Natural killer cell (primary cell): ENCODE measurements around the gene RNF31. TPM values are rescaled to one million over a fixed set of nuclear protein-coding genes. Genes with fewer than 3 reads are reported as not detected.
A peak's percentile ranks its signal among the peaks of the same experiment; 100 is the strongest.

ENCODE experiments used
- ATAC-seq, 3 donors: fragments of 150-1000 bp in 2 of 3; fragments of 200-7000 bp in 1 of 3; cut with Tn5 transposase; 1 replicate in 1 of 3; 2 replicates in 2 of 3; pipeline ENCODE4 v1.10.0; 2021; ENCODE audit warnings: mild to moderate bottlenecking in 2 of 3, moderate library complexity in 2 of 3
- DNase-seq, 2 donors: peaks; one replicate each; pipeline versions ENCODE4 v3.0.0 to v3.0.0-alpha.2; 2013 to 2021; ENCODE audit warnings: mixed read lengths in 1 of 2
- H3K27ac ChIP-seq: one replicate; pipeline ENCODE4 v1.5.1; 2013; ENCODE audit warnings: mild to moderate bottlenecking, low read length
- H3K27me3 ChIP-seq: one replicate; pipeline ENCODE4 v1.6.1; 2013; ENCODE audit warnings: low read length; ENCODE audit not compliant: control insufficient read depth, insufficient read depth
- H3K36me3 ChIP-seq: one replicate; pipeline ENCODE4 v1.6.1; 2013; ENCODE audit warnings: low read length; ENCODE audit not compliant: control insufficient read depth, insufficient read depth
- H3K4me1 ChIP-seq: one replicate; pipeline ENCODE4 v1.6.1; 2013; ENCODE audit warnings: low read length; ENCODE audit not compliant: control insufficient read depth, insufficient read depth
- H3K4me3 ChIP-seq: one replicate; pipeline ENCODE4 v1.5.1; 2013; ENCODE audit warnings: low read length
- H3K9me3 ChIP-seq: one replicate; pipeline ENCODE4 v1.6.1; 2013; ENCODE audit warnings: low read length; ENCODE audit not compliant: control insufficient read depth, insufficient read depth
- H3K27ac Mint-ChIP-seq, 2 donors: one replicate each; pipeline ENCODE4 v1.8.0; 2022; ENCODE audit warnings: mild to moderate bottlenecking in 2 of 2, mixed read lengths in 2 of 2, moderate library complexity in 1 of 2
- H3K27me3 Mint-ChIP-seq, 2 donors: one replicate each; pipeline ENCODE4 v1.8.0; 2022; ENCODE audit warnings: low read depth in 2 of 2, mixed read lengths in 2 of 2
- H3K36me3 Mint-ChIP-seq: one replicate; pipeline ENCODE4 v1.8.0; 2022; ENCODE audit warnings: mixed read lengths
- H3K4me1 Mint-ChIP-seq, 2 donors: one replicate each; pipeline ENCODE4 v1.8.0; 2022; ENCODE audit warnings: mixed read lengths in 2 of 2
- H3K4me3 Mint-ChIP-seq: one replicate; pipeline ENCODE4 v1.8.0; 2022; ENCODE audit warnings: mild to moderate bottlenecking, moderate library complexity, mixed read lengths
- H3K9me3 Mint-ChIP-seq, 2 donors: one replicate each; pipeline ENCODE4 v1.8.0; 2022; ENCODE audit warnings: mixed read lengths in 2 of 2
- CTCF ChIP-seq: fragments of 200-600 bp; IDR thresholded peaks from one replicate; pipeline ENCODE4 v1.8.0; 2022; ENCODE audit warnings: antibody characterized with exemption
- WGBS: methylation state at CpG from one replicate; pipeline ENCODE4 v1.1.7; 2013; ENCODE audit warnings: missing lambda C conversion rate; ENCODE audit not compliant: insufficient coverage; 5-methylcytosine and 5-hydroxymethylcytosine counted together
- intact Hi-C: fragments of 100-400 bp; cut with micrococcal nuclease; formaldehyde crosslinking; loops from one replicate; pipeline ENCODE4 v1.14.2; 2022
- total RNA-seq, 4 donors: library from RNA; stranded (reverse); fragments of 120-200 nt in 1 of 4; gene quantifications; one replicate each; pipeline versions ENCODE4 v1.2.3 to v1.2.4, GENCODE V29; 2013 to 2022

The RNF31 gene
- total RNA-seq, 3 donors from 2014 or later (not counting 1 experiment from before 2014, with no cell fraction given): 96.9 to 134 (median 125) TPM

GRCh38 chr14:24143511-24143910, 3.8 kb upstream of the RNF31 start:
- Histone ChIP-seq H3K36me3 (peaks cover 27% of the 10 kb centered on the region), H3K4me3 (no peak overlapping the region), H3K9me3 (no peaks in the 10 kb centered on the region), H3K4me1 (peaks cover 48% of the 10 kb centered on the region), H3K27ac (no peak overlapping the region), H3K27me3 (no peaks in the 10 kb centered on the region)
- peaks cover 49 to 75% of the 10 kb centered on the region in 2 donors for H3K4me1 Mint-ChIP-seq
- no peak for TF ChIP-seq CTCF
- H3K27ac Mint-ChIP-seq: peak overlapping the region; percentile 51 to 86
- DNase-seq (no peak), ATAC-seq (no peak)
- WGBS: 90% methylated on average over 2 of the region's 2 CpGs
- peaks cover 7% of the 10 kb centered on the region for H3K36me3 Mint-ChIP-seq
- H3K9me3 Mint-ChIP-seq: no peaks in the 10 kb centered on the region
- no peaks in the 10 kb centered on the region for H3K27me3 Mint-ChIP-seq
- intact Hi-C loops: no loop called here
- no peak overlapping the region for H3K4me3 Mint-ChIP-seq

- Mint-ChIP-seq H3K36me3 (peaks cover 7% of the 10 kb centered on the region), H3K4me1 (peaks cover 53 to 79% of the 10 kb centered on the region in 2 donors), H3K9me3 (no peaks in the 10 kb centered on the region), H3K27me3 (no peaks in the 10 kb centered on the region), H3K4me3 (peak overlapping the region; percentile 62), H3K27ac (peak overlapping the region; percentile 94)
- no peaks in the 10 kb centered on the region for H3K27me3 ChIP-seq
- no peak overlapping the region for H3K4me3 ChIP-seq
- no peak for ATAC-seq
- H3K4me1 ChIP-seq: peaks cover 48% of the 10 kb centered on the region
- TF ChIP-seq CTCF: no peak
- H3K9me3 ChIP-seq: no peaks in the 10 kb centered on the region
- no peak for DNase-seq
- intact Hi-C loops: no loop called here
- peaks cover 25% of the 10 kb centered on the region for H3K36me3 ChIP-seq
- no peak overlapping the region for H3K27ac ChIP-seq
- WGBS: 75% methylated on average over 1 of the region's 1 CpG
These were observed 2.8 kb upstream of the RNF31 start for GRCh38 chr14:24144451-24144850.

- Mint-ChIP-seq H3K4me1 (peaks cover 56 to 80% of the 10 kb centered on the region in 2 donors), H3K27ac (peak overlapping the region; percentile 94), H3K4me3 (peak overlapping the region; percentile 97), H3K36me3 (peaks cover 7% of the 10 kb centered on the region), H3K9me3 (no peaks in the 10 kb centered on the region), H3K27me3 (no peaks in the 10 kb centered on the region)
- Histone ChIP-seq H3K4me1 (peaks cover 43% of the 10 kb centered on the region), H3K9me3 (no peaks in the 10 kb centered on the region), H3K27me3 (no peaks in the 10 kb centered on the region), H3K4me3 (no peak overlapping the region), H3K36me3 (peaks cover 30% of the 10 kb centered on the region), H3K27ac (no peak overlapping the region)
- TF ChIP-seq CTCF: no peak
- DNase-seq (no peak), ATAC-seq (no peak)
- intact Hi-C loops: no loop called here
- WGBS: 100% methylated on average over 1 of the region's 2 CpGs
These were observed 2.1 kb upstream of the RNF31 start for GRCh38 chr14:24145219-24145618.
